SH-SY5Y (cell line): ENCODE results near the gene LARGE1.

Source experiments
- GATA2 ChIP-seq: IDR thresholded peaks from 2 replicates; pipeline ENCODE4 v1.6.1; 2011; ENCODE audit warnings: mild to moderate bottlenecking, low read depth, low read length
- GATA3 ChIP-seq: IDR thresholded peaks from 2 replicates; pipeline ENCODE4 v1.6.1; 2011; ENCODE audit warnings: low read depth, mild to moderate bottlenecking, low read length, moderate library complexity

DNA sequence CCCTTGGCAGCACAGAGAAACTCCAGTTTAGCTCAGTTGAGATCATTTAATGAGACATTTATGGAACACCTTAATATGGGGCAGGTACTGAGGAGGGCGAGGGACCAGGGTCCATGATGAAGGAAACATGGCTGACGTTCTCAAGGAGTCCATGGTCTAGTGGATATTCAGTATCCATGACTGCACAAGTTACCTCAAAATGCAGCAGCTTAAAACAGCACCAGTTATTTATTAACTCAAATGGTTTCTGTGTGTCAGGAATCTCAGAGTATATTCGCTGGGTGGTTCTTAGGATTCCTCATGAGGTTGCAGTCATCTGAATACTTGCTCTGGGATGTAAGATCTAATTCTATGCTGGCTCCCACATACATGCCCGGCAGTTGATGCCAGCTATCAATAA lies 346.8 kb downstream of the LARGE1 start:
- TF ChIP-seq GATA3: no peak
- no peak for TF ChIP-seq GATA2
